ENCODE data around the gene PTPN18.
A peak's percentile ranks its signal among the peaks of the same experiment; 100 is the strongest.

The PTPN18 gene

DNA sequence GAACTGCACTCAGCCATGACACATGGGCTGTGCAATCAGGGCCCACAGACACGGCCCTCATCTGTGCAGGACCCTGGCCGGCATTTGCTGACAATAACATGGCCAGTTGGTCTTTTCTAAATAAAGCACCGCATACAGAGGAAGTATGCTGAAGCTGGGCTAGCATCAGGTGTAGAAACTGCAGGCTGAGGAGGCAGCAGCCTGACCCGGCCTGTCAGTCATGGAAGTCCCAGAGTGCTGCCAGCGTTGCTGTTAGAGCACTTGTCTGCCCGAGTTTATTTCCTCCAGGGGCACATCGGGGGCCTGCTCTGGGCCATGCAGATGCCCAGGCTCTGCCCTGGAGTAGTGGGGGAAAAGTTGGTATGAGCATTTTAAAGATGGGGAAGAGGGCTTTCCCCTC lies 4.1 kb upstream of the PTPN18 start:
- H3K4me3 ChIP-seq (ENCODE audit: low read length), result no peak overlapping the region
- no peak for DNase-seq (ENCODE audit: low read depth, low spot score)
- WGBS (ENCODE audit: insufficient coverage, insufficient read length), result no CpG with 5 or more reads among the region's 7 CpGs
- no peaks in the 10 kb centered on the region for H3K9me3 ChIP-seq (ENCODE audit: control insufficient read depth, insufficient read depth, low read length)
- peaks cover 6% of the 10 kb centered on the region; the same call in 1 of the 2 replicates for H3K27me3 ChIP-seq (ENCODE audit: control insufficient read depth, insufficient read depth, low read length)
- no peaks in the 10 kb centered on the region for H3K4me1 ChIP-seq (ENCODE audit: control insufficient read depth, insufficient read depth, low read length)
- H3K36me3 ChIP-seq (ENCODE audit: control insufficient read depth, insufficient read depth, low read length), result peaks cover 2% of the 10 kb centered on the region
- no peak overlapping the region for H3K27ac ChIP-seq (ENCODE audit: low read length)

DNA sequence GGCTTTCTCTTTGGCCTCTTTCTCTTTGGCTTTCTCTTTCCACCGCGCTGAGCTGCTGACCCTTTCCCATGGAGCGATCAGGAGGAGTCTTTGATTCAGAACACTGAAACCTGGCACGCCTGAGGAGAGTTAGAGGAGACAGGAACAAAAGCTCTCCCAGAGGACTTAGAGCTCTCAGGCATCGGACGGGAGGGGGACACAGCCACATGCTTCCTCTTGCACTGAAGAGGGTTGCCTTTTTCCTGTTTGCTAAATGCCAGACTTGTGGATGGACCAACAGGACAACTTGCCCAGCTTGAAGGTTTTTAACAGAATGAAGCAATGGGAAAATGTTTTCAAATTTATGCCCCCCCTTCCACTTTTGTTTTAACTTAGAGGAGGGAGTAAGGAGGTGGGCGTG lies 3.6 kb upstream of the PTPN18 start:
- Histone ChIP-seq H3K4me1 (ENCODE audit: control insufficient read depth, insufficient read depth, low read length) (no peaks in the 10 kb centered on the region), H3K9me3 (ENCODE audit: control insufficient read depth, insufficient read depth, low read length) (no peaks in the 10 kb centered on the region), H3K36me3 (ENCODE audit: control insufficient read depth, insufficient read depth, low read length) (no peaks in the 10 kb centered on the region), H3K27ac (ENCODE audit: low read length) (no peak overlapping the region), H3K27me3 (ENCODE audit: control insufficient read depth, insufficient read depth, low read length) (peaks cover 7% of the 10 kb centered on the region; the same call in 1 of the 2 replicates), H3K4me3 (ENCODE audit: low read length) (no peak overlapping the region)
- WGBS (ENCODE audit: insufficient coverage, insufficient read length), result no CpG with 5 or more reads among the region's 7 CpGs
- DNase-seq (ENCODE audit: low read depth, low spot score), result no peak

DNA sequence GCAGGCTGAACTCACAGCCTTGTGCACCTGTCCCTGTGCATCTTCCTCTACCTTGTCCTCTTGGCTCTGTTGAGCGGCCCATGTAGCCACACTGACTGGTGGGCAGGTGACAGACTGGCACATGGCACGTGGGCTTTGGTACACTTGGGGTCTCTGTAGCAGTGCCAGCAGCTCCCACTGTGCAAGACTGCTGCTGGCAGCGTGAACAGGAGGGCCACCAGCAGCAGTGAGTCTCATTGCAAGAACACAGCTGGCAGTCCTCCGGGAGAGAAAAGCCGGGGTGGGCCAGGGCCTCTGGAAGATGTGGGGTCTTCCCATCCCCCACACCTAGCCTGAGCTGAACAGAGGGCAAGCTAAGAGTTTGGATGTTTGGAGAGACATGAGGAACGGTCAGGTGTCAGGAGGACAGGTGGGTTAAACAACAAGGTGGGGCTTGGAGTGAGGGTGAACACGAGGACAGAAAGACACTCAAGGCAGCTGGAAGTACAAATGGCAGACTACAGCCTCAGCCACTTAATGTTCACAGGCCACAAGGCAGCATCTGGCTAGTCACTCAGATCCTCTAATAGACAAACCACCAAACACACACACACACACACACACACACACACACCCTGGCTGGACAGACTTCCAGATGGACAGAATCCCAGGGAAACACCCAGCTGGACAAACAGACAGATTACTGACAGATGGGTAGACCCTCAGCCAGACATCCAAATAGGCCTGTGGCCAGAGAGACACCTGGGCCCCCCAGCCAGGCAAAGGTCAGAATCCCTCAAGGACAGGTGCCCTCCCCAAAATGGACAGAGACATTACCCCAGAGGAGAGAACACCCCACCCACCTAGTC lies 2.3 kb upstream of the PTPN18 start:
- WGBS (ENCODE audit: insufficient coverage, insufficient read length), result no CpG with 5 or more reads among the region's 7 CpGs
- no peak for DNase-seq (ENCODE audit: low read depth, low spot score)
- Histone ChIP-seq H3K36me3 (ENCODE audit: control insufficient read depth, insufficient read depth, low read length) (no peaks in the 10 kb centered on the region), H3K4me1 (ENCODE audit: control insufficient read depth, insufficient read depth, low read length) (no peaks in the 10 kb centered on the region), H3K27ac (ENCODE audit: low read length) (no peak overlapping the region), H3K9me3 (ENCODE audit: control insufficient read depth, insufficient read depth, low read length) (no peaks in the 10 kb centered on the region), H3K4me3 (ENCODE audit: low read length) (no peak overlapping the region), H3K27me3 (ENCODE audit: control insufficient read depth, insufficient read depth, low read length) (peaks cover 7% of the 10 kb centered on the region; the same call in 1 of the 2 replicates)

DNA sequence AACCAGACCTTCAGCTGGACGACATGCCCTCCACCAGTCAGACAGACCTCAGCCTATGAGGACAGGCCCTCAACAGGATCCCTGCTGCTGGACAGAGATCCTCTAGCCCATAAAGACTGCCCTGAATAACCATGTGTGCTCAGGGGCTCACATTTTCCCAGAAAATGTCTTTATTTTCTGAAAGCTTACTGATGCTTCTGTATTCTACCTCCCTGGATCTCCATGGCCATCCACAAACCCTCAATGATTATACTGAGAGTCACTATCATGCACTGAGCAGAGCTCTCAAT lies 1.8 kb upstream of the PTPN18 start:
- DNase-seq (ENCODE audit: low read depth, low spot score), result no peak
- Histone ChIP-seq H3K4me3 (ENCODE audit: low read length) (no peak overlapping the region), H3K27ac (ENCODE audit: low read length) (no peak overlapping the region), H3K27me3 (ENCODE audit: control insufficient read depth, insufficient read depth, low read length) (peaks cover 7% of the 10 kb centered on the region; the same call in 1 of the 2 replicates), H3K9me3 (ENCODE audit: control insufficient read depth, insufficient read depth, low read length) (no peaks in the 10 kb centered on the region), H3K4me1 (ENCODE audit: control insufficient read depth, insufficient read depth, low read length) (no peaks in the 10 kb centered on the region), H3K36me3 (ENCODE audit: control insufficient read depth, insufficient read depth, low read length) (no peaks in the 10 kb centered on the region)
- no CpG with 5 or more reads among the region's 1 CpG for WGBS (ENCODE audit: insufficient coverage, insufficient read length)

DNA sequence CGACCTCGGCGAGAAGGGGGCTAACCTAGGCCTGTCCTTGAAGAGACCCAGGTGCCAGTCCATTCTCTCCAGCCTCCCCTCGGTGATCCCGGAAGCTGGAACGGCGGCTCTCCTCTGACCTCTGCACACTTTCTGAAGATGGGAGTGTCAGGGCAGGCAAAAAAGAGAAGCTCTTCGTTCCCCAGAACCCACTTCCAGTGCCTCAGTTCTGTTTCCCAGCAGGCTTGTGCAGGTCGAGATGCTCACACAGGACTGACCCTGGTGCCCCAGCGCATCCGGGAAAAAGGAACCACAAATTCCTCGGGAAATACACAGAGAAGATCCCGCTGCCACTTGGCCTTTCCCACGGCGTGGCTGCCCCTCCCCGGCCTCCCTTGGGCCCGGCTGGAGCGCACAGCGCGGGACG lies 681 bp upstream of the PTPN18 start:
- no CpG with 5 or more reads among the region's 21 CpGs for WGBS (ENCODE audit: insufficient coverage, insufficient read length)
- Histone ChIP-seq H3K4me1 (ENCODE audit: control insufficient read depth, insufficient read depth, low read length) (no peaks in the 10 kb centered on the region), H3K27me3 (ENCODE audit: control insufficient read depth, insufficient read depth, low read length) (peaks cover 7% of the 10 kb centered on the region; the same call in 1 of the 2 replicates), H3K36me3 (ENCODE audit: control insufficient read depth, insufficient read depth, low read length) (no peaks in the 10 kb centered on the region), H3K9me3 (ENCODE audit: control insufficient read depth, insufficient read depth, low read length) (no peaks in the 10 kb centered on the region), H3K4me3 (ENCODE audit: low read length) (peak overlapping the region; percentile 56; the same call in 1 of the 2 replicates), H3K27ac (ENCODE audit: low read length) (no peak overlapping the region)
- no peak for DNase-seq (ENCODE audit: low read depth, low spot score)

DNA sequence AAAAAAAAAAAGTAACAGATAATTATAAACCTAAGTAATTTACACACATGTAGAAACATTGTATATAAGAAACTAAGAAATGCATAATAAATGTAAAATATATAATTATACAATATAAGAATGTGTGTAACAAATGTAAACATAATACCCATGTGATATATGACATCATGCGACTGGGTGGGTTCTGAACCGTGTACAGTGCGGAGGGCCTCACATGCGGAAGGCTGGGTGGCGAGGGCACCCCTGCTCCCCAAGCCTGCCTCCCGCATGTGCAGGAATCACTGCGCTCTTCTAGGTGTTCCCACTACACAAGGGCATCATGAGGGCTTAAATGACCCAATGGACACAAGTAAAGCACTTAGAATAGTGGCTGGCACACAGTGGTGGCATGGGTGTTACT lies 2.0 kb downstream of the PTPN18 start:
- Histone ChIP-seq H3K4me3 (ENCODE audit: low read length) (no peak overlapping the region), H3K9me3 (ENCODE audit: control insufficient read depth, insufficient read depth, low read length) (no peaks in the 10 kb centered on the region), H3K27ac (ENCODE audit: low read length) (no peak overlapping the region), H3K4me1 (ENCODE audit: control insufficient read depth, insufficient read depth, low read length) (no peaks in the 10 kb centered on the region), H3K36me3 (ENCODE audit: control insufficient read depth, insufficient read depth, low read length) (no peaks in the 10 kb centered on the region), H3K27me3 (ENCODE audit: control insufficient read depth, insufficient read depth, low read length) (peaks cover 7% of the 10 kb centered on the region; the same call in 1 of the 2 replicates)
- DNase-seq (ENCODE audit: low read depth, low spot score), result no peak
- no CpG with 5 or more reads among the region's 7 CpGs for WGBS (ENCODE audit: insufficient coverage, insufficient read length)

DNA sequence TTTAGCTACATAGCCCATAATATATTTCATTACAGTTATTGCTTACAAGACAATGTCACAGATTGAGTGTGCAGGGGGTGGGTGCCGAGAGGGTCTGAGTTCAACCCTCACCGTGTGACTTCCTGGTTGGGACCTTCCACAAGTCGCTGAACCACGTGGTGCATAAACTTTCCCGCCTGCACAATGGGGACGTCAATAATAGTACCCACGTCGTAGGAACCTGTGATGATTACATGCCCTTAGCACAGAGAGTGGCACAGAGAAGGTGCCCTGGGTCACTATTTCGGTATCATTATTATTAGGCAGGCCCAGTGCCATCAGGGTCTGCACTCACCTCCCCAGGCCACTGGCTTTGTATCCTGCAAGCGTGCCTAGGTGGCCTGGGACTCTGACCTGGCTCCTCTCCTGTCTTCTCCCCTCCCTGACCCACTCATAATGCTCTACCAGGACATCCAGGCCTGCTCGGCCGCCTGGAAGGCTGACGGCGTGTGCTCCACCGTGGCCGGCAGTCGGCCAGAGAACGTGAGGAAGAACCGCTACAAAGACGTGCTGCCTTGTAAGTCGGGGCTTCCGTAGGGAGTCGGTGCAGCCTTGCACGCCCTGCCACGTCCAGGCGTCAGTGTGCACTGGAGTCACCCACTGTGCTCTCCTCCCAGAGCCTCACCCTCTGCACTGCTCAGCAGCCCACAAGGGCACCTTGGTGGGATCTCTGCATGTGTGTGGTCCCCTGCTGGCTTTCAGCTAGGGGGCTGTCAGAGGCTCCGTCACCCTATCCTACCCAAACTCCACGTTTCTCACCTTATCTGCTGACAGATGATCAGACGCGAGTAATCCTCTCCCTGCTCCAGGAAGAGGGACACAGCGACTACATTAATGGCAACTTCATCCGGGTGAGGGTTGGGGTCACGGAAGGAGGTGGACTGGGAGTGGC lies 2.8 kb downstream of the PTPN18 start:
- no CpG with 5 or more reads among the region's 33 CpGs for WGBS (ENCODE audit: insufficient coverage, insufficient read length)
- H3K9me3 ChIP-seq (ENCODE audit: control insufficient read depth, insufficient read depth, low read length), result no peaks in the 10 kb centered on the region
- peaks cover 7% of the 10 kb centered on the region; the same call in 1 of the 2 replicates for H3K27me3 ChIP-seq (ENCODE audit: control insufficient read depth, insufficient read depth, low read length)
- no peak for DNase-seq (ENCODE audit: low read depth, low spot score)
- H3K27ac ChIP-seq (ENCODE audit: low read length), result no peak overlapping the region
- no peak overlapping the region for H3K4me3 ChIP-seq (ENCODE audit: low read length)
- H3K36me3 ChIP-seq (ENCODE audit: control insufficient read depth, insufficient read depth, low read length), result no peaks in the 10 kb centered on the region
- no peaks in the 10 kb centered on the region for H3K4me1 ChIP-seq (ENCODE audit: control insufficient read depth, insufficient read depth, low read length)

DNA sequence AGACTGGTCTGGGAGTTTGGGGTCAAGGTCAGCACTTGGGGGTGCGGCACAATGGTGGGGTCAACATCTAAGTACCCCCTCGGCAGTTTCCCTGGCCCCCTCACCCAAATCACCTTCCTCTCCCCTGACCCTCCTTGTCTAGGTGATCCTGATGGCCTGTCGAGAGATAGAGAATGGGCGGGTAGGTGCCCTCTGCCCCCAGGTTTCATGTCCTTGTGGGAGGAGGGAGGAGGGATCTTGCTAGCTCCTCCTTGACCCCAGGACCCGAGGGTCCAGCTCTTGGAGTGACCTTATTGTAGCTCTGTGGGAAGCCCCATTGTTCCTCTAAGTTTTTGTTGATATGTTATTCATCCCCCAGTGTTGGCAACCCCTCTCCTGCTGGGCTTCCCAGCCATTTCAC lies 3.6 kb downstream of the PTPN18 start:
- no peak overlapping the region for H3K4me3 ChIP-seq (ENCODE audit: low read length)
- H3K27ac ChIP-seq (ENCODE audit: low read length), result no peak overlapping the region
- no peaks in the 10 kb centered on the region for H3K9me3 ChIP-seq (ENCODE audit: control insufficient read depth, insufficient read depth, low read length)
- H3K4me1 ChIP-seq (ENCODE audit: control insufficient read depth, insufficient read depth, low read length), result no peaks in the 10 kb centered on the region
- H3K27me3 ChIP-seq (ENCODE audit: control insufficient read depth, insufficient read depth, low read length), result peaks cover 7% of the 10 kb centered on the region; the same call in 1 of the 2 replicates
- H3K36me3 ChIP-seq (ENCODE audit: control insufficient read depth, insufficient read depth, low read length), result no peaks in the 10 kb centered on the region
- no peak for DNase-seq (ENCODE audit: low read depth, low spot score)
- no CpG with 5 or more reads among the region's 5 CpGs for WGBS (ENCODE audit: insufficient coverage, insufficient read length)

DNA sequence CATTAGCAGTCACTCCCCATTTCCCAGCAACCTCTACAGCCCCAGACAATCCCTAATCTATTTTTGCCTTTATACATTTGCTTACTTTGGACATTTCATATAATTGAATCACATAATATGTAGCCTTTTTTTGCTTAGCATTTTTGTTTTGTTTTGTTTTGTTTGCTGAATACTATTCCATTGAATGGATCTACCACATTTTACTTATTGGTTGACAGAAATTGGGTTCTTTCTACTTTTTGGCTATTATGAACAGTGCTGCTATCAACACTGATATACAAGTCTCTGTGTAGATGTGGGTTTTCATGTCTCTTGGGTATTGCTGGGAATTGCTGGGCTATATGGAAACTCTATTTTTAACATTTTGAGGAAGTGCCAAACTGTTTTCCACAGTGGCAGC lies 7.6 kb downstream of the PTPN18 start:
- H3K36me3 ChIP-seq (ENCODE audit: control insufficient read depth, insufficient read depth, low read length), result no peaks in the 10 kb centered on the region
- no peak for DNase-seq (ENCODE audit: low read depth, low spot score)
- H3K4me3 ChIP-seq (ENCODE audit: low read length), result no peak overlapping the region

DNA sequence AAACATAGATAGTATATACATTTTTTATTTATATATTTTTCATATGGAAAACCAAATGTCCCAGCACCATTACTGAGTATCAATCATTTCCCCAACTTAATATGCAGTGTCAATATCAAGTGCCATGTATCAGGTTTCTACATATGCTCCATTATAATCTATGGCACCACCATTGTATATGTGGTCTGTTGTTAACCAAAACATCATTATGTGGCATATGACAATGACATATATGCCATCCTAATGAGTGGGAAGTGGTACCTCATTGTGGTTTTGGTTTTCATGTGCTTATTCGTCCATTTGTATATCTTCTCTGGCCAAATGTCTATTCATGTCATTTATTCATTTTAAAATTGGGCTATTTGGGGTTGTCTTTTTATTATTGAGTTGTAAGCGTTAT lies 9.2 kb downstream of the PTPN18 start:
- no peaks in the 10 kb centered on the region for H3K27me3 ChIP-seq (ENCODE audit: control insufficient read depth, insufficient read depth, low read length)
- no CpG with 5 or more reads among the region's 2 CpGs for WGBS (ENCODE audit: insufficient coverage, insufficient read length)
- no peak overlapping the region for H3K4me3 ChIP-seq (ENCODE audit: low read length)
- no peaks in the 10 kb centered on the region for H3K36me3 ChIP-seq (ENCODE audit: control insufficient read depth, insufficient read depth, low read length)
- no peak for DNase-seq (ENCODE audit: low read depth, low spot score)
- H3K4me1 ChIP-seq (ENCODE audit: control insufficient read depth, insufficient read depth, low read length), result no peaks in the 10 kb centered on the region
- no peak overlapping the region for H3K27ac ChIP-seq (ENCODE audit: low read length)
- no peaks in the 10 kb centered on the region for H3K9me3 ChIP-seq (ENCODE audit: control insufficient read depth, insufficient read depth, low read length)

More for the DNA sequence above, 7.6 kb downstream of the PTPN18 start:
- Histone ChIP-seq H3K27ac (ENCODE audit: low read length) (no peak overlapping the region), H3K9me3 (ENCODE audit: control insufficient read depth, insufficient read depth, low read length) (no peaks in the 10 kb centered on the region), H3K27me3 (ENCODE audit: control insufficient read depth, insufficient read depth, low read length) (no peaks in the 10 kb centered on the region), H3K4me1 (ENCODE audit: control insufficient read depth, insufficient read depth, low read length) (no peaks in the 10 kb centered on the region)

Measured in iPS DF 6.9 (cell line).